ENCODE results near the gene IKZF2.

IKZF2 gene

GRCh38 chr2:213002383-213002782 is 149.0 kb downstream of the IKZF2 start:
- no peak for DNase-seq (ENCODE audit: low read depth in 2 of 2)

- no peak for DNase-seq (ENCODE audit: low read depth in 2 of 2)
These were observed 150.0 kb downstream of the IKZF2 start for GRCh38 chr2:213001297-213001910.

DNA sequence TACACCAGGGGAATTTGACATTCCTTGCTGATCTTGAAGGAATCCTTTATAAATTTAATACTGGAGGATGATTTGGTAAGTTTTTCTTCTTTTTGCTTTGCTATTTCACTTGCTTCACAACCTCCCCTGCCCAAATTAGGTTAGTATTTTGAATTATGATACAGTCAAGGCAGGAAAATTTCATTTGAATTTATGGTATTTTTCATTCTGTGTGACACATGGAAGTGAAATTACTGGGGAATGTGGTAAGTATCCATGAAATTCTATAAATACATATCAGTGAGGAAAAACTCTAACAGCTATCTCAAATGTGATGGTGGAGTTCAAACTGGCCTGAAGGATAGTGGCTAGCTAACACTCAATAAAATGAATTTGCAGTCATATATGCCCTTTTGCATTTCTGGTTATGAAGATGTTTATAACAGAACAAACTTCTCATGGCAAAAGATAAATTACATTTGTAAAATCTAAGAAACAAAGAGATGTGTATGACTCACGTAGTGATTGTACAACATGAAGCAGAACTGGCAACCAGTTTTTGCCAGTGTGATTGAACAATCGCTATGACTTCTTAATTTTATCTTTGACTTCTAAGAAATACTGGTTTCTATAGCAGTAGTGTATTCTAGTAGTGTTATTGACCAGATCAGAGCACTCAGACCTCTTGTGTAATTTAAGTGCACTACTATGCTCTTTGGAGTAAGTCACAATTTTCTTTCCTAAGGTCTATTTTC is 152.6 kb downstream of the IKZF2 start:
- no peak for DNase-seq (ENCODE audit: low read depth in 2 of 2)

DNA sequence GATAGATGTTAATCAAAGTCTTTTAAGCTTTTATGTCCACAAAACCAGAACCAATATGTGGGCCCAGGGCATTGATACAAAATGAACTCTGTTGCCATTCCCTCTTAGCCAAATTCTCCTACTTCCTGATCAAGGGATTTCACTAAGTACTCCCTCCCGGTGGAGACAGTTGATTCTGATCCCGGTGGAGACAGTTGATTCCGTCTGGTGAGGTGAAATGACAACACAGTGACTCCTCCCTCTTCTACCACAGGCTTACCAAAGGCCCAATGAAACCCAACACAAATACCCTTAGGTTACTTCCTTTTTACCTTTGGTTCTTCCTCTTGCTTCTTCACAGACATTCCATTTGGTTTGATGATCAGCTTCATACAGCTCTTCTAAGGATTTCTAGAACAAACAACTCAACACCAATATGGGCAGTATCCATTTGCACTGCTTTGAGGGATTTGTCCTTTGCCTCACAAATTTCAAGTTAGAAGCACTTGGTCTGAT is 153.8 kb downstream of the IKZF2 start:
- no peak for DNase-seq (ENCODE audit: low read depth in 2 of 2)

- DNase-seq (ENCODE audit: low read depth in 2 of 2), result no peak
These were observed 155.5 kb downstream of the IKZF2 start for GRCh38 chr2:212995920-212996319.

DNA sequence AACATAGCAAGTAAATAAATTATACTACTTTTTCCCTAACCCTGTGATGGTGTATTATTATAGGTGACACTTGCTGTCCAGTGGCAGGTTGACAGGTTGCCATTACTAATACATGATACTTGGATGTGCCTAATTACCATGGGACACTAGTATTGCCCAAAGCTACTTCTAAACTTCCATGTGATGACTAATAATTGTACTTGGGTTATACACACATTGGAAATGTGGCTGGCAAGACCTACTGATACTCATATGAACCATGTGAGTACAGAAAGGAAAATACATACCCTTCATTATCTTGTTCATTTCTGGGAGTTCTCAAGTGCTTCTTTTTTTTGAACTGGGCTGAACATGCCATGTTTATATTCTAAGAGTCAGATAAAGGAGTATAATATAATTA is 156.4 kb downstream of the IKZF2 start:
- DNase-seq (ENCODE audit: low read depth in 2 of 2), result no peak

DNA sequence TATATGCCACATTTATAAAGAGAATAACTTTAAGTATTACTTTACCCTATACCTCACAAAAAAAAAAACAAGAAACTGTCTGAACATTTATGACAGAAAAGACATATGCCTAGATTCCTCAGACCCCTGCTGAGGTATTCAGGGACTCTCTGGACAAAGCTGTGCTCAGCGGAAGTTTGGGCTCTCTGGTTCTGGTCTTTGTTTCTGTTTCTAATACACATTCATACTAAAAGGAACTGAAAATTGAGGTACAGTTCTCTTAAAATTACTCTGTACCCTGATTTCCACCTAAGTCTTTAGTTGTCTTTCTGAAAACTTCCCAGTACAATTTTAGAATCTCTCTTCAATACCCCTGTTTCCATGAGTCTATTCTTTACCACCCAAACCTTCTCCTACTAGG is 160.3 kb downstream of the IKZF2 start:
- DNase-seq (ENCODE audit: low read depth in 2 of 2), result no peak

GRCh38 chr2:212990697-212991096 is 160.7 kb downstream of the IKZF2 start:
- no peak for DNase-seq (ENCODE audit: low read depth in 2 of 2)

GRCh38 chr2:212987492-212987891 is 163.9 kb downstream of the IKZF2 start:
- no peak for DNase-seq (ENCODE audit: low read depth in 2 of 2)

DNA sequence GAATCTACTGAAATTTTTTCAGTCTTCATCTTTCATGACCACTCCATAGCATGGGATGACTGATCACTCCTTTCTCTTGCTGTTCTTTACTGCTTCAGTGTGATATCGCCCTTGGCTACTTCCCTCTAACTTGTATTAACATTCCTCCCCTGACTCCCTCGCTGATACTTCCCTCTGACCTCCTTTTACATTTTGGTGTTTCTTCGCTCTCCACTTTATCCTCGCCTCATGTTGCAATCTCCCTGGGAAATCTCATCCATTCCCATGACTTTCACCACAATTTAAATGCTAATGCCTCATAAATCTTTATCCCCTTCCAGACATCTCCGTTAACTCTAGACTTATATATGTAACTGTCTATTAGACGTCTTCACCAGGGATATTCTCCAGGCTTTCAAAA is 167.3 kb downstream of the IKZF2 start:
- no peak for DNase-seq (ENCODE audit: low read depth in 2 of 2)

DNA sequence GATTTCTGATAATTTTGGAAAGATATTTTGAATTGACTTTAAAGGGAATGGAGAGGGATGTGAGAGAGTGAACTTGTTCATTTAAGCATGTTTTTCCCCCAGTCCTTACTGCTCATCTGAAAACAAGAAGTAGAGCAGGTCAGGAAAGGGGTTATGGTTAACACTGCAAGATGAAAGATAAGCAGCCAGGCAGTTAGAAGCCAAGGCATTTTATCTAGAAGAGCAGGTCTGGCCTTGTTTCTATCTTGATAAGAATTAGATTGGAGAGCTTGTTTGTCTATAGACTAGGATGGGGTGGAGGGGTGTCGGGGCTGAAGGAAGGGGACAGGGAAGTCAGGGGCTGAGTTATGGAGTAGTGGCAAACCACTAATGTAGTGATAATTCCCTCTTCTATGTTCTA is 171.6 kb downstream of the IKZF2 start:
- DNase-seq (ENCODE audit: low read depth in 2 of 2), result no peak

DNA sequence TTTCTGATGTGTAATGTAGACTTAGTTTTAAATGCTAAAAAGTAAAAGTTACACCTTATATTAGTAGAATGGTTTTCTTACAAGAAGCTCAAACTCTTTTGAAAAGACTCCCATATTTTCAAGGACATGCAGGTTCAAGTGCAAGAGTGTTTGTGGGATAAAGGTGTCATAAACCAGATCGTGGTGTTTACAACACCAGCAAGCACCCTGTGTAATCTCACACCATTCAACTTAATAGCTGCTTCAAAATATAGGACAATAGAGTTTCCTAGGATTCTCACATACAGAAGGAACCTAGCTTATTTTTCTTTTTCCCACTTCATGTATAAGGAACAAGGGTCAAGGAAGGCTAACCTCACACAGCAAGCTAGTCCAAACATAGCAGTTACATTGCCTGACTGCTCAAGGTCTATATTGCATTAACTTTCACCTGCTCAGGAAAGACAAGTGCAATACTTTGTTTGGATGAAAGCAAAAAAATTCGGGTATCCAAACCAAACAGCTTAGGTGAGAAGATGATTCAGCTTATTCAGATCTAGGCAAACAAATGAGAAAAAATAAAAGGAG is 172.3 kb downstream of the IKZF2 start:
- DNase-seq (ENCODE audit: low read depth in 2 of 2), result no peak

DNA sequence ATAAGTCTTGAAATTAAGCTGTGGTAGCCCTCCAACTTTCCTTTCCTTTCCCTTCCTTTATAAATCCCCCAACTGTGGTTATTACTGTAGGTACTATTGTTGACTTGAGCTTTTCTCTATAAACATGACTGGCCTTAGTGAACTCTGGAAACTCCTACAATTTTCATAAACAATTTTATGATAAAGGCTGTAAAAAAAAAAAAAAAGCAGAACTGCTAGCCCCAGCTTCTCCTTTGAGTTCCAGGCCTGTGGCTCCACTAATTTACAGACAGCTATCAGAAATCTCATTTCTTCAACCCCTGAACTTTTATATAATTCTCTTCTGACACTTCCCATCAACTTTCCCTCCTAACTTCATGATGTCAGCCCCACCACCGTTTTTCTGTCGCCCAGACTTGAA is 174.3 kb downstream of the IKZF2 start:
- no peak for DNase-seq (ENCODE audit: low read depth in 2 of 2)

GRCh38 chr2:212975333-212975732 is 176.1 kb downstream of the IKZF2 start:
- DNase-seq (ENCODE audit: low read depth in 2 of 2), result no peak

DNA sequence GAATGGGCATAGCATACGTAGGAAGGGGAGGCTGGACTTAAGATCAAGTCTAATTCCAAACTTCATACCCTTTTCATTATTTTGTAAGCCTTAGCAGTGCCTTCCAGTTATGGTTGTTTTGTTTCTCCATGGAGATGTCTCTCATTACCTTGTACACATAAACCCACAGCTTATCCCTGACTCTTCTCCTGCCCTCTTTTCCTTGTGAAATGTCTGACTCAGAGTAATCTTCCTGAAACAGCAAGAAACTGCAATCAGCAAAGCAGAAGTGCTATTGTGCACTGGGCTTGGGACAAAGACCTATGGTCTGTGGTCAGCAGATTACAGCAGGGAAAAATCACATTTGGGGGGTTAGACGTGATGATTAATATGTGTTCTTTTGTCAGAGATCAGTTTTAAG is 176.7 kb downstream of the IKZF2 start:
- no peak for DNase-seq (ENCODE audit: low read depth in 2 of 2)

- no peak for DNase-seq (ENCODE audit: low read depth in 2 of 2)
These were observed 178.1 kb downstream of the IKZF2 start for GRCh38 chr2:212973347-212973746.

DNA sequence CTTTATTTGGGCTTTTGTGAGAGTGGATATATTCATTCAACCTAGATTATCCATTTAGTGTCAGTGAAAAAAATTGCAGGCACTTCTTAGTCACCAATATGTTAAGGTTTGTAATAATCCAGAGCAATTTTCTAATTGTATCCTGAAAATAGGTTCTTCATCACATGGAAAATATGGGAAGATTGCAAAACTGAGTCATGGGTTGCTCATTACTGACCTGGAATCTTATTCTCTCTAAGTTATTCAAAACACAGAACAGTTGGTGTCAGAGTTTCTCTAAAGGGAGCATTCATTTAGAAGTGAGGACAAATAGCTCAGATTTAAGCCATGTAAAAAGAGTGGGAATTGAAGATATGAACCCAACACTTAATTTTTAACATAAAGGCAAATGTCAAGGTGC is 181.3 kb downstream of the IKZF2 start:
- DNase-seq (ENCODE audit: low read depth in 2 of 2), result no peak

GRCh38 chr2:212968284-212969081 is 182.9 kb downstream of the IKZF2 start:
- no peak for DNase-seq (ENCODE audit: low read depth in 2 of 2)

DNA sequence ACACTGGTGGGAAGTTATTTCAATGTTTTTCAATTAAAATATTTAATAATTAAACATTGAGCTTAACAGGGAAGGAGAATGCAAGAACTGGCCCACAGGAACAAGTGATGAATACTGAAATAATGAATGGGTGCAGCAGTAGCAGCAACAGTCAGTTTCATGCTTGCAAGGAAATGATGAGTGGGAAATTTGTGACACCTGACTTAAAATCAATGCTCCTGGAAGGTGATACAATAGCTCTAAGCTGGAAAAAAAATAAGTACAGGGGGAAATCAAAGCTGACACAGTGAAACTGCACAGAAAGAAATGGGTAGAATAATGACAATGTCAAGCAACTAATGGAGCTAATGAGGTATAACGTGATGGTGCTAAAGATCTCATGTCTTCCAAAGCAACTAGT is 184.5 kb downstream of the IKZF2 start:
- no peak for DNase-seq (ENCODE audit: low read depth in 2 of 2)

DNA sequence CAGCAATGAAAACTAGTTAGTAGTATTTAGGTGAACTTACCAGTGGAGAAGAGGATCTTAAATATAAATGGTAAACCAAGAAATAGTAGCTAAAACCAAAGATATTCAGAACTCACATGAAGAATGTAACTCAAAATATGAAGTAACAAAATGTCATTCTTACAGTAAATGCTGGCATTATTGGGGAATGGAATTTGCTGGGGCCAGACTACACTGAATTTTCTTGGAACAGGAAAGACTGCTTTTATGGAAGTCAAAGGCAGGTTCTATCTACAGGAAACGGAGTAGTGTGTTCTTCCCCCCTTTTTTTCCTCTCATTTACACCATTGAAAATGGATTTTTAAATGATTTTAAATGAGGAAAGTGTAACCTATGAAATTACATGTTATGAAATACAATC is 188.7 kb downstream of the IKZF2 start:
- DNase-seq (ENCODE audit: low read depth in 2 of 2), result no peak

- DNase-seq (ENCODE audit: low read depth in 2 of 2), result no peak
These were observed 190.2 kb downstream of the IKZF2 start for GRCh38 chr2:212961255-212961654.

DNA sequence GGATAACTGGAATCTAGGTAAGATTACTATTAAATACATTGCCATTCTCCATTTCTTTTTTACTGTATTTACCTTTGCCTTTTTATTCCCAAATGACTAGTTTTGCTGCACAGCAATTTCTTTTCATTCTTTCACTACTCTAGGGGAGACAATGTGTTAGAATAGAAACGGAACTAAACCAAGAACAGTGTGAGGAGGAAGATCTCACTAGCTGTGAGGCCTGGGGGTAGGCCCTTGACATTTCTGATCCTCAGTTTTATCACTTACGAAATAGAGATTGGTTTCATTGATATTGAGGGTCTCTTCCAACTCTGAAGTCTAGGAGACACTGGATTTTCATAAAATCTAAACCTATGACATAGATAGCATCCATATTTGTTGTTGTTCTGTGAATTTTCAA is 191.1 kb downstream of the IKZF2 start:
- DNase-seq (ENCODE audit: low read depth in 2 of 2), result no peak
